Esophagus squamous epithelium (tissue), 5 donors: Measurements from ENCODE around the gene BHLHE23. TPM values are rescaled to one million over a fixed set of nuclear protein-coding genes. Genes with fewer than 3 reads are reported as not detected.

ENCODE experiments used
- DNase-seq: peaks from one replicate; lab custom pipeline; 2025; lab: John Stamatoyannopoulos, UW
- H3K27ac ChIP-seq, 4 donors: fragments of 200-600 bp; sonication (generic); one replicate each; pipeline ENCODE4 v1.5.1; 2016 to 2019; ENCODE audit warnings: mild to moderate bottlenecking in 1 of 4
- H3K27me3 ChIP-seq, 4 donors: fragments of 200-600 bp; sonication (generic); 1 replicate in 3 of 4; 2 replicates in 1 of 4; pipeline versions ENCODE4 v1.5.1 to v1.6.0; 2017 to 2021; ENCODE audit warnings: antibody characterized with exemption in 1 of 4
- H3K36me3 ChIP-seq, 3 donors: fragments of 200-600 bp; sonication (generic); one replicate each; pipeline ENCODE4 v1.5.1; 2016 to 2019
- H3K4me1 ChIP-seq, 3 donors: fragments of 200-600 bp; sonication (generic); one replicate each; pipeline ENCODE4 v1.5.1; 2017 to 2019
- H3K4me3 ChIP-seq, 4 donors: fragments of 200-600 bp; sonication (generic); 1 replicate in 3 of 4; 2 replicates in 1 of 4; pipeline ENCODE4 v1.5.1; 2016 to 2019; ENCODE audit warnings: mild to moderate bottlenecking in 2 of 4, moderate library complexity in 1 of 4
- H3K9me3 ChIP-seq, 3 donors: fragments of 200-600 bp; sonication (generic); one replicate each; pipeline ENCODE4 v1.5.1; 2016 to 2019
- CTCF ChIP-seq, 6 experiments: fragments of 450-650 bp in 4 of 6; fragments of 200-600 bp in 2 of 6; sonication (generic) in 2 of 6; IDR thresholded peaks; one replicate each; pipeline ENCODE4 v1.5.1; 2016 to 2019; ENCODE audit warnings: antibody characterized with exemption in 6 of 6, mild to moderate bottlenecking in 4 of 6, moderate library complexity in 4 of 6
- POLR2A ChIP-seq, 4 donors: fragments of 450-650 bp; IDR thresholded peaks; one replicate each; pipeline ENCODE4 v1.6.1; 2017; ENCODE audit warnings: antibody characterized with exemption in 4 of 4, mild to moderate bottlenecking in 4 of 4, moderate library complexity in 3 of 4
- WGBS, 2 donors: methylation state at CpG; one replicate each; pipeline ENCODE4 v1.1.5; 2018; 5-methylcytosine and 5-hydroxymethylcytosine counted together
- intact Hi-C: fragments of 100-400 bp; cut with DNase I; formaldehyde crosslinking; loops from one replicate; pipeline ENCODE4 v1.15.0; 2022
- total RNA-seq, 4 donors: library from RNA; depleted of rRNA; stranded (reverse); fragments of >200 nt; gene quantifications; one replicate each; pipeline ENCODE4 v1.1.0, GENCODE V29; 2016
- donor health status: DM: yes; HTN: yes; CAD: no.

BHLHE23 gene
- total RNA-seq, 4 donors from 2014 or later = not detected

GRCh38 chr20:62993856-62994494 lies 12.8 kb downstream of the BHLHE23 start:
- H3K27ac ChIP-seq = no peak overlapping the region

DNA sequence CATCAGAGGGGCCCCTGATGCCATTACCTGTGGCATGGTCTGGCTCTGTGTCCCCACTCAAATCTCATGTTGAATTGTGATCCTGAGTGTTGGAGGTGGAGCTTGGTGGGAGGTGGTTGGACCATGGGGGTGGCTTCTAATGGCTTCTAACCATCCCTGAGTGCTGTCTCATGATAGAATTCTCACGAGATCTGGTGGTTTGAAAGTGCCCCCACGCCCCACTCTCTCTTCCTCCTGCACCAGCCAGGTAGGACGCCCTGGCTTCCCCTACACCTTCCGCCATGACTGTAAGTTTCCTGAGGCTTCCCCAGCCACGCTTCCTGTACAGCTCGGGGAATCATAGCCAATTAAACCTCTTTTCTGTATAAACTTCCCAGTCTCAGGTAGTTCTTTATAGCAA lies 14.9 kb downstream of the BHLHE23 start:
- Histone ChIP-seq H3K4me3 (no peak overlapping the region), H3K27me3 (peaks cover 0 to 94% (median 0%) of the 10 kb centered on the region in 4 donors), H3K27ac (no peak overlapping the region), H3K9me3 (no peaks in the 10 kb centered on the region), H3K36me3 (no peaks in the 10 kb centered on the region), H3K4me1 (no peaks in the 10 kb centered on the region)
- DNase-seq = no peak
- intact Hi-C loops = no loop called here
- WGBS, 2 donors = 60 to 62% methylated on average over 5 to 6 of the region's 6 CpGs
- TF ChIP-seq POLR2A (IDR thresholded peaks at IDR 0.05) (no peak), CTCF (IDR thresholded peaks at IDR 0.05) (no peak)

More at GRCh38 chr20:62993856-62994494, 12.8 kb downstream of the BHLHE23 start:
- Histone ChIP-seq H3K4me3 (no peak overlapping the region), H3K27me3 (peaks cover 0 to 94% (median 0%) of the 10 kb centered on the region in 4 donors), H3K36me3 (no peaks in the 10 kb centered on the region), H3K4me1 (no peaks in the 10 kb centered on the region), H3K9me3 (no peaks in the 10 kb centered on the region)
- 84 to 92% methylated on average over 15 to 17 of the region's 23 CpGs for WGBS, 2 donors
- intact Hi-C loops = no loop called here
- no peak for DNase-seq
- TF ChIP-seq POLR2A (IDR thresholded peaks at IDR 0.05) (no peak), CTCF (IDR thresholded peaks at IDR 0.05) (no peak)

DNA sequence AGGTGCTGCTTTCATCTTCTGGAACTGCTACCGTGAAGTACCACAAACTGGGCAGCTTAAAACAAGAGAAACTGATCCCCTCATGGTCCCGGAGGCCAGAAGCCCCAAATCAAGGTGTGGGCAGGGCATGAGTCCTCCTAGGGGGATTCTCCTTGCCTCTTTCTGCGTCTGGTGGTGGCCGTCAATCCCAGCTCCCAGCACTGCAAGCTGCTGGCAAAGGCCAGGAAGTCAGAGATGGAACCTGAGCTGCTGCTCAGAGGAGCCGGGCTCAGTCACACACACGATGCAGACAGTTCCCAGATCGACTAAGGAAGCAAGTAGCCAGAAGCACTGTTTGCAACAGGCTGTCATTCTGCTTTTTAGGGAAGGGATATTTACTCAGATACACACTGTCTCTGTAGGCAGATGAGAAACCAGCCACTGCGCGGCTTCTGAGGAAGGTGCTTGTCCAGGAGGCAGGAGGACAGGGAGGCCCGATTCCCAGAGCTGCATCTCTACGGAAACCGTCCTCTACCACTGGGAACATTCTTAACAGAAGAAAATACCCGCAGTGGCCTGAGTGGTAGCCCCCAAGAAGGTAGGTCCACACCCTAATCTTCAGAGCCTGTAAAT lies 15.5 kb downstream of the BHLHE23 start:
- Histone ChIP-seq H3K27me3 (peaks cover 0 to 94% (median 0%) of the 10 kb centered on the region in 4 donors), H3K4me1 (no peaks in the 10 kb centered on the region), H3K27ac (no peak overlapping the region), H3K9me3 (no peaks in the 10 kb centered on the region), H3K4me3 (no peak overlapping the region), H3K36me3 (no peaks in the 10 kb centered on the region)
- WGBS, 2 donors = 55 to 71% methylated on average over 5 to 12 of the region's 13 CpGs
- intact Hi-C loops = no loop called here
- DNase-seq = no peak
- TF ChIP-seq CTCF (IDR thresholded peaks at IDR 0.05) (no peak), POLR2A (IDR thresholded peaks at IDR 0.05) (no peak)

- 60 to 85% methylated on average over 1 to 9 of the region's 22 CpGs for WGBS, 2 donors
- no peaks in the 10 kb centered on the region for H3K4me1 ChIP-seq
- intact Hi-C loops = no loop called here
- TF ChIP-seq POLR2A (IDR thresholded peaks at IDR 0.05) = no peak
- no peak for TF ChIP-seq CTCF (IDR thresholded peaks at IDR 0.05)
- DNase-seq = no peak
- H3K9me3 ChIP-seq = no peaks in the 10 kb centered on the region
- no peak overlapping the region for H3K4me3 ChIP-seq
- no peak overlapping the region for H3K27ac ChIP-seq
- peaks cover 0 to 94% (median 0%) of the 10 kb centered on the region in 4 donors for H3K27me3 ChIP-seq
- no peaks in the 10 kb centered on the region for H3K36me3 ChIP-seq
These were observed 16.4 kb downstream of the BHLHE23 start for GRCh38 chr20:62990306-62990825.

GRCh38 chr20:62989201-62989601 lies 17.6 kb downstream of the BHLHE23 start:
- Histone ChIP-seq H3K36me3 (no peaks in the 10 kb centered on the region), H3K27me3 (peaks cover 0 to 94% (median 0%) of the 10 kb centered on the region in 4 donors), H3K4me1 (no peaks in the 10 kb centered on the region), H3K9me3 (no peaks in the 10 kb centered on the region), H3K4me3 (no peak overlapping the region), H3K27ac (no peak overlapping the region)
- TF ChIP-seq CTCF (IDR thresholded peaks at IDR 0.05) = no peak
- no peak for TF ChIP-seq POLR2A (IDR thresholded peaks at IDR 0.05)
- WGBS, 2 donors = 60 to 64% methylated on average over 11 of the region's 11 CpGs
- intact Hi-C loops = no loop called here
- DNase-seq = no peak
